NCI-H2171 (cell line): Measurements from ENCODE around the gene UBR3.

Experiments used
- DNase-seq: peaks from one replicate; lab custom pipeline; 2025; lab: John Stamatoyannopoulos, UW

Gene UBR3

GRCh38 chr2:170005702-170006101 is 178.4 kb downstream of the UBR3 start:
- DNase-seq = no peak

- DNase-seq = no peak
Observed at GRCh38 chr2:170006587-170007325, 179.5 kb downstream of the UBR3 start.

- no peak for DNase-seq
Observed at GRCh38 chr2:170009209-170009608, 182.0 kb downstream of the UBR3 start.

GRCh38 chr2:170012773-170013172 is 185.5 kb downstream of the UBR3 start:
- no peak for DNase-seq

- DNase-seq = peak; percentile 73
Observed at GRCh38 chr2:170013802-170014551, 186.7 kb downstream of the UBR3 start.

- no peak for DNase-seq
Observed at GRCh38 chr2:170014769-170015168, 187.5 kb downstream of the UBR3 start.

- DNase-seq = no peak
Observed at GRCh38 chr2:170017860-170018532, 190.7 kb downstream of the UBR3 start.

GRCh38 chr2:170019060-170019805 is 192.0 kb downstream of the UBR3 start:
- no peak for DNase-seq

- DNase-seq = no peak
Observed at GRCh38 chr2:170020777-170021176, 193.5 kb downstream of the UBR3 start.

GRCh38 chr2:170022692-170023091 is 195.4 kb downstream of the UBR3 start:
- peak; percentile 97 for DNase-seq

- no peak for DNase-seq
Observed at GRCh38 chr2:170024721-170025120, 197.5 kb downstream of the UBR3 start.

- DNase-seq = no peak
Observed at GRCh38 chr2:170025223-170025622, 198.0 kb downstream of the UBR3 start.

GRCh38 chr2:170026361-170026760 is 199.1 kb downstream of the UBR3 start:
- DNase-seq = no peak

GRCh38 chr2:170029551-170029950 is 202.3 kb downstream of the UBR3 start:
- DNase-seq = no peak

- no peak for DNase-seq
Observed at GRCh38 chr2:170030040-170030439, 202.8 kb downstream of the UBR3 start.

- no peak for DNase-seq
Observed at GRCh38 chr2:170031288-170031687, 204.0 kb downstream of the UBR3 start.

- DNase-seq = no peak
Observed at GRCh38 chr2:170034596-170034995, 207.3 kb downstream of the UBR3 start.

- DNase-seq = no peak
Observed at GRCh38 chr2:170038734-170039133, 211.5 kb downstream of the UBR3 start.

- DNase-seq = no peak
Observed at GRCh38 chr2:170039401-170040172, 212.3 kb downstream of the UBR3 start.

- no peak for DNase-seq
Observed at GRCh38 chr2:170044751-170045478, 217.7 kb downstream of the UBR3 start.
